Loucy (cell line): ENCODE measurements around the gene PLCG1.

ENCODE experiments used
- H2AFZ ChIP-seq: fragments of 200-600 bp; sonication (generic); 2 replicates; pipeline ENCODE4 v1.6.0; 2016; ENCODE audit warnings: antibody characterized with exemption, mild to moderate bottlenecking, low read length, moderate library complexity
- H3F3A ChIP-seq: fragments of 200-600 bp; 2 replicates; pipeline ENCODE4 v1.6.0; 2016; ENCODE audit warnings: antibody characterized with exemption, low read depth, mild to moderate bottlenecking
- H3K27me3 ChIP-seq: fragments of 200-600 bp; sonication (generic); 2 replicates; pipeline ENCODE4 v1.6.1; 2014; ENCODE audit warnings: low read length, mild to moderate bottlenecking; ENCODE audit not compliant: insufficient read depth, poor library complexity, severe bottlenecking
- H3K36me3 ChIP-seq: fragments of 200-600 bp; sonication (generic); 2 replicates; pipeline ENCODE4 v1.6.1; 2016; ENCODE audit warnings: low read length; ENCODE audit not compliant: insufficient read depth
- H3K4me1 ChIP-seq: fragments of 200-600 bp; sonication (generic); 2 replicates; pipeline ENCODE4 v1.5.1; 2014; ENCODE audit warnings: low read length, mild to moderate bottlenecking; ENCODE audit not compliant: insufficient read depth, poor library complexity, severe bottlenecking
- H3K4me2 ChIP-seq: fragments of 200-600 bp; sonication (generic); 2 replicates; pipeline ENCODE4 v1.6.0; 2014; ENCODE audit warnings: antibody characterized with exemption, low read length, low read depth, mild to moderate bottlenecking; ENCODE audit not compliant: poor library complexity, severe bottlenecking
- H3K4me3 ChIP-seq: fragments of 200-600 bp; sonication (generic); 2 replicates; pipeline ENCODE4 v1.5.1; 2014; ENCODE audit warnings: low read length, mild to moderate bottlenecking, mixed read lengths; ENCODE audit not compliant: poor library complexity, severe bottlenecking
- H3K79me2 ChIP-seq: fragments of 200-600 bp; sonication (generic); 2 replicates; pipeline ENCODE4 v1.6.1; 2014; ENCODE audit warnings: low read length; ENCODE audit not compliant: insufficient read depth
- H3K9ac ChIP-seq: fragments of 200-600 bp; sonication (generic); 2 replicates; pipeline ENCODE4 v1.6.0; 2014; ENCODE audit warnings: mild to moderate bottlenecking, low read depth, low read length, moderate library complexity; ENCODE audit not compliant: poor library complexity, severe bottlenecking
- H3K9me2 ChIP-seq: fragments of 200-600 bp; sonication (generic); replicated peaks from 2 replicates; pipeline ENCODE4 v1.6.1; 2016; ENCODE audit warnings: low read depth, low read length, mixed read lengths
- H3K9me3 ChIP-seq: fragments of 200-600 bp; sonication (generic); 2 replicates; pipeline ENCODE4 v1.6.1; 2014; ENCODE audit warnings: mild to moderate bottlenecking, antibody characterized with exemption, low read length, low read depth; ENCODE audit not compliant: insufficient read depth
- H4K20me1 ChIP-seq: fragments of 200-600 bp; sonication (generic); 2 replicates; pipeline ENCODE4 v1.6.0; 2014; ENCODE audit warnings: antibody characterized with exemption, low read length, mild to moderate bottlenecking; ENCODE audit not compliant: insufficient read depth, poor library complexity, severe bottlenecking
- EZH2phosphoT487 ChIP-seq: fragments of 200-600 bp; IDR thresholded peaks from 2 replicates; pipeline ENCODE4 v1.6.1; 2018; ENCODE audit warnings: antibody characterized with exemption, mild to moderate bottlenecking, moderate library complexity, borderline replicate concordance
- TF ChIP-seq, protein P1 (sequence below): fragments of 200-600 bp; sonication (generic); conservative IDR thresholded peaks from 2 replicates; pipeline ENCODE4 v1.5.1; 2014; ENCODE audit warnings: mild to moderate bottlenecking, antibody characterized with exemption, low read length

The PLCG1 gene

DNA sequence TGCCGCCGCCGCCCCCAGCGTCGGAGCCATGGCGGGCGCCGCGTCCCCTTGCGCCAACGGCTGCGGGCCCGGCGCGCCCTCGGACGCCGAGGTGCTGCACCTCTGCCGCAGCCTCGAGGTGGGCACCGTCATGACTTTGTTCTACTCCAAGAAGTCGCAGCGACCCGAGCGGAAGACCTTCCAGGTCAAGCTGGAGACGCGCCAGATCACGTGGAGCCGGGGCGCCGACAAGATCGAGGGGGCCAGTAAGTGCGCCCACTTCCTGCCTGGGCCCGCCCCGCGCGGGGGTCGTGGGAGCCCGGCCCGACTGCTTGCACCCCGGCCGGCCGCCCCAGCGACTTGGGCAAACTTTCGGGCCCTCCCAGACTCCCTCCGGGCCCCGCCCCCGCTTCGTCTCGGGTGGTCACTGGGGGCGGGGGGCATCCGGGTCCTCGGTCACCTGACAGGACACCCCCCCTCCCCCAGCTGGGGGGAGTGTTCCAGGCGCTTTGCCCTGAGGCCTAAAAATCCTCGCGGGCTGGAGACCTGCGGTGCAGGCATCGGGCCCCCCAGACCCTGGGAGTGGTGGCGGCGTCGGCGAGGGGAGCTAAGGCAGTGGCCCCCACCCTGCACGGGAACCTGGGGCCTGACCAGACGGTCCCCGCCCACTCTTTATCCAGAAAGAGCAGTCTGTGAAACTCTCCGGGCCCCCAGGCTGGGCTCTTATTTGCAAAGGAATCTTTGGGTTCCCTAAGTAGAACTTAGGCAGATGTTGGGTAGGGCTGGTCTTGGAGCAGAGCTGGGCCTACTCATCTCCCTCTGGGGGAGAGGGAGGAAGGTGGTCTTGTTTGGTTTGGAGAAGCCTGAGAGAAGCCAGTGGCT lies 501 bp downstream of the PLCG1 start:
- Histone ChIP-seq H3K27me3 (no peaks in the 10 kb centered on the region), H3K9me2 (no peaks in the 10 kb centered on the region), H3K4me1 (peaks cover 44% of the 10 kb centered on the region), H3F3A (no peaks in the 10 kb centered on the region), H3K36me3 (no peaks in the 10 kb centered on the region), H3K4me2 (peak overlapping the region; percentile 87), H3K79me2 (peaks cover 57% of the 10 kb centered on the region), H2AFZ (peak overlapping the region; percentile 65), H4K20me1 (peaks cover 49% of the 10 kb centered on the region), H3K9ac (peak overlapping the region; percentile 95), H3K4me3 (peak overlapping the region; percentile 94), H3K9me3 (no peaks in the 10 kb centered on the region)
- TF ChIP-seq EZH2phosphoT487, result no peak
- TF ChIP-seq, protein P1, sequence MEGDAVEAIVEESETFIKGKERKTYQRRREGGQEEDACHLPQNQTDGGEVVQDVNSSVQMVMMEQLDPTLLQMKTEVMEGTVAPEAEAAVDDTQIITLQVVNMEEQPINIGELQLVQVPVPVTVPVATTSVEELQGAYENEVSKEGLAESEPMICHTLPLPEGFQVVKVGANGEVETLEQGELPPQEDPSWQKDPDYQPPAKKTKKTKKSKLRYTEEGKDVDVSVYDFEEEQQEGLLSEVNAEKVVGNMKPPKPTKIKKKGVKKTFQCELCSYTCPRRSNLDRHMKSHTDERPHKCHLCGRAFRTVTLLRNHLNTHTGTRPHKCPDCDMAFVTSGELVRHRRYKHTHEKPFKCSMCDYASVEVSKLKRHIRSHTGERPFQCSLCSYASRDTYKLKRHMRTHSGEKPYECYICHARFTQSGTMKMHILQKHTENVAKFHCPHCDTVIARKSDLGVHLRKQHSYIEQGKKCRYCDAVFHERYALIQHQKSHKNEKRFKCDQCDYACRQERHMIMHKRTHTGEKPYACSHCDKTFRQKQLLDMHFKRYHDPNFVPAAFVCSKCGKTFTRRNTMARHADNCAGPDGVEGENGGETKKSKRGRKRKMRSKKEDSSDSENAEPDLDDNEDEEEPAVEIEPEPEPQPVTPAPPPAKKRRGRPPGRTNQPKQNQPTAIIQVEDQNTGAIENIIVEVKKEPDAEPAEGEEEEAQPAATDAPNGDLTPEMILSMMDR, result no peak

DNA sequence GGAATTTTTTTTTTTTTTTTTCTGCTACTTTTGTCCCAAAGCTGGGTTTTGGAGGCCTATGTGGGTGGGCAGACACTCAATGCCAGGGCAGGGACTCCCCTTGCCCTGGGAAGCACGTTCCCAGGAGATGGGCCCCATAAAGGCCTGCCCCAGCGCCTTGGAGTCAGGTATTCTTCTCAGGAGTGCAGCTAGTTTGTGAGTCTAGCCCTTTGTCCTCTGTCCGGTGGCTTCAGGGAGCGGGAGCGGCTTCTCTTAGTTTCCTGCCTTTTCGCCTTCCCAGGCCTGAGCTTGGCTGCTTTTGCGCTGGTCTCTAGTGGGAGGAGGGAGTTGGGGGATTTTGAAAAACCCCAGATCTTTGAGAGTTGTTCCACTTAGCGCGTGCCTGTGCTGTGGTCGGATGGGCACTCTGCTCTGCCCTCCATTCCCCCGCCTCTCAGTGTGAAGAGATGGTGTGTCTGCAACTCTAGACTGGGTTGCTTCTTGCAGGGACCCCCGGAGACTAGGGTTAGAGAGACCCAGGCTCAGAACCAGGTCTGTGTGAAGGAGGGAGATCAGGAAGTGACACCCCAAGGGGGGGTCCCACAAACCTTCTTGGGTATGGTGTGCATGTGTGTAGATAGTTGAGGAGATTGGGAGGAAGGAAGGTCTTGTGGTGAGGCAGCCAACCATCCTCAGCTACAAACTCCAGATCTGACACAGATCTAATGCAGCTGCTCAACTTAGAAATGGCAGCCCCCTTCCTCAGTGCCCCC lies 1.3 kb downstream of the PLCG1 start:
- H2AFZ ChIP-seq, result no peak overlapping the region
- H3K4me1 ChIP-seq, result peaks cover 52% of the 10 kb centered on the region

DNA sequence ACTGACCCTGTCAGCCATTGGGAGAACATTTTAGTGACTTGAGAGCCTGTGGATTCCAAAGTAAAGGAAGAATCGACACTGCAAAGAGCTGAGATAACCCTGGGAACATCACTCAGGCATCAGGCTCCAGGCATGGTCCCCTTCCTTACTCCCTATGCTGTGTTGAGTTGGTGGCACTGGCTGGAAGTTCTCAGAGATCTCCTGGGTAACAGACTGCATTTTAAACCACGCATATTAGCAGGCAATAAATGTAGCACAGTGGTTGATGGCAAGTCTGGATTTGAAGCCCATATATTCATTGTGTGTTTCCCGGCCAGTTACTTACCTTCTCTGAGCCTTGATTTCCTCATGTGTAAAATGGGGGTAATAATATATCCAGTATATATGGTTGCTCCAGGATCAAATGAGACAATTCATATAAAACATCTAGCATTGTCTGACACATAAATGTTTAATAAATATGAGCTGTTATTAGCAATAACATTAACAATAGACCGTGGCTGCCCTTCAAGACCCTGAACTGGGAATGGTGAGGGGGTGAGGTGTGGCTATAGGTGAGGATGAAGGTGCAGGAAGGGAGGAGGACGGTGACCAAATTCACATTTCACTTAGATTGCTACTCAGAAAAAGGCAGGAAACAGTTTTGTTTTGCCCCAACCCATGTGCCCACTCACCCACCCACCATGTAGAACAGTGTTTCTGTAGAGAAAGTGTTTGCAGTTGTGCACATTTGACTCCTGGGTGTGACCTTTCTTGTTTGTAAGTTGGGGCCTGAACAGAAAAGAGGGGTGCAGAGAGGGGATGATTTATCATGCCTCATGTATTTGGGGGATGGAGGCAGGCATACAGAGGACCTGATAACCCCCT lies 2.1 kb downstream of the PLCG1 start:
- Histone ChIP-seq H3K9me2 (no peaks in the 10 kb centered on the region), H4K20me1 (peaks cover 63% of the 10 kb centered on the region), H3K9ac (peak overlapping the region; percentile 95), H3K27me3 (no peaks in the 10 kb centered on the region), H3K36me3 (peaks cover 8% of the 10 kb centered on the region; the same call in 1 of the 2 replicates), H3F3A (no peaks in the 10 kb centered on the region), H3K79me2 (peaks cover 71% of the 10 kb centered on the region), H3K9me3 (no peaks in the 10 kb centered on the region), H3K4me3 (peak overlapping the region; percentile 94), H2AFZ (no peak overlapping the region), H3K4me2 (peak overlapping the region; percentile 87), H3K4me1 (peaks cover 60% of the 10 kb centered on the region)
- no peak for TF ChIP-seq EZH2phosphoT487
- TF ChIP-seq, protein P1, result no peak

More for the DNA sequence above, 1.3 kb downstream of the PLCG1 start:
- H3K79me2 ChIP-seq, result peaks cover 63% of the 10 kb centered on the region
- H3K9ac ChIP-seq, result peak overlapping the region; percentile 95
- peak overlapping the region; percentile 94 for H3K4me3 ChIP-seq
- H3K36me3 ChIP-seq, result no peaks in the 10 kb centered on the region
- no peaks in the 10 kb centered on the region for H3K9me3 ChIP-seq
- H3F3A ChIP-seq, result no peaks in the 10 kb centered on the region
- no peaks in the 10 kb centered on the region for H3K9me2 ChIP-seq
- peak overlapping the region; percentile 87 for H3K4me2 ChIP-seq
- no peaks in the 10 kb centered on the region for H3K27me3 ChIP-seq
- peaks cover 55% of the 10 kb centered on the region for H4K20me1 ChIP-seq
- TF ChIP-seq, protein P1, result no peak
- TF ChIP-seq EZH2phosphoT487, result no peak
